GM18519 (cell line): ENCODE data around the gene RAB31.
"Not testable (repeated sequence)": the region's sequence is repeated elsewhere in the genome, so short reads cannot be mapped to it uniquely, and the experiment has no call there.

Experiments
- ATAC-seq: cut with Tn5 transposase; IDR thresholded peaks from one replicate; pipeline ENCODE4 v1.9.1; 2021; ENCODE audit warnings: mild to moderate bottlenecking, moderate library complexity; ENCODE audit not compliant: unreplicated experiment, low FRiP score

The RAB31 gene

GRCh38 chr18:9708057-9708433 is at the start of gene RAB31:
TSS of gene RAB31 (plus strand) at chr18:9708301. CDS start at chr18:9708406, 105 bp downstream.
- no peak for ATAC-seq

DNA sequence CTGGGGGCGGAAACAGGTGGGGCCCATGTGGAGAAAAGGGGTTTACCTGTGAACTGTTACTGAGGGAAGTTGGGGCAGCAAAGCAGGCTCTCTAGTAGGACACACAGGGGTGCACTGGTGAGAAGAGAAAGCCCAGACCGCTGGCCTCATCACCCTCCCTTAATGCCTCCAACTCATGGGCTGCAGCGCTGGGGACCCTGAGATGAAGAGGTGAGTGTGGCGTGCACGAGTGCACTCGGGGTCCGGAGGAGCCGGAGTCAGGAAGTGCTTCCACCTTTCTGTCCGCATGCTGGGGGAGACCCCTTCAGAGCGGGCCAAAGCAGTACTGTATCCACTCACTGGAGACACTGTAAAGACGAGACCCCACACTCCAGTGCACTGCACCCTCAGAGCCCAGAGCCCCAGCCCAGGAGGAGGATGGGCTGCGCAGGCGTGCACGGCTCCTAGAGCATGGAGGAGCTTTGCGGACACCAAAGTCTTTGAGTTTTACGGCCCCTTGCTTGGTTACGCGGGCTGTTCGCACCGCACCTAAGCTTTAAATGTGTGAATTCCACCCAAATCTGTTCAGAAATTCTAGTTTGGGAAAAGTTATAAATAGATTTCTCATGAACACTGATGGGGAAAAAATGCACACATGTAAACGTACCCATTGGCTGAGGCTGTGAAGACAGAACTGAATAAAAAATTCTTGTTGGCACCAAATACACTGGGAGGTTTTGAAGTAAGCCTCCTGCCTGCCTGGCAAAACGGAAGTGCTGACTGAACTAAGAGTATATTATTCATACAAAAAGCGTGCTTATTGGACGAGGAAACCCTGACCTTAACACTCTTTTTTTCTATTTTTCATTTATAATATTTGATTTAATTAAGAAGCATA is 48.4 kb upstream of the RAB31 start:
- ATAC-seq: no peak

- ATAC-seq: no peak
These were observed 46.5 kb upstream of the RAB31 start for GRCh38 chr18:9661564-9661963.

DNA sequence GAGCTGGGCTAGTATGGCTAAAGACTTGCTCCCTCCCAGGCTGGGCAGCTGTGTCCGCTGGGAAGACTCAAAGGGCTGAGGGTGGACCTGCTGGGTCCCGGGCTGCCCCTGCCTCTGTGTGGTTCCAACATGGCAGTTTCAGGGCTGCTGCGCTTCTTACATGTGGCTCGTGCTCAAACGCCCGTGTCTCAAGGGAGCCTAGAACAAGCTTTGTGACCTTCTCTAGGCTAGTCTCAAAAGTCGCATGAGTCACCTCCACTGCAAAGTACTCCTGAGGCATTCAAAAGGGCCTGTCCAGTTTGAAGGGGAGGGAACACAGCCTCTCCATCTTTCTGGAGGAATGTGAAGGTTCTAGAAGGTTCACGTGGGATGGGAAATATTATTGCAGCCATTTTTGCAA is 44.7 kb upstream of the RAB31 start:
- no peak for ATAC-seq

GRCh38 chr18:9665314-9665713 is 42.8 kb upstream of the RAB31 start:
- no peak for ATAC-seq

GRCh38 chr18:9666548-9666947 is 41.6 kb upstream of the RAB31 start:
- no peak for ATAC-seq

DNA sequence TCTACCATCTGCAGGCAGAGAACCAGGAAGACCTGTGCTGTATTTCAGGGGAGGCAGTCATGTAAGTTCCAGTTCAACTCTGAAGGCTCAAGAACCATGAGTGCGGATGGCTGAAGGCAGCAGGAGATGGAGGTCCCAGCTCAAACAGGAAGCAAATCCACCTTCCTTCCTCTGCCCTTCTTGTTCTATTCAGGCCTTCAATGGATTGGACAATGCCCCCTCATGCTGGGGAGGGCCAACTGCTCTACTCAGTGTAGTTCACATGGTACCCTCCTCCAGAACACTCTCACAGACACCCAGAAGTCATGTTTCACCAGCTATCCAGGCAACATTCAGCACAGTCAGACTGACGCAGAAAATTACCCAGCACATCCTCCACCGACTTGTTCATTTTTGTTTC is 39.1 kb upstream of the RAB31 start:
- ATAC-seq: no peak

DNA sequence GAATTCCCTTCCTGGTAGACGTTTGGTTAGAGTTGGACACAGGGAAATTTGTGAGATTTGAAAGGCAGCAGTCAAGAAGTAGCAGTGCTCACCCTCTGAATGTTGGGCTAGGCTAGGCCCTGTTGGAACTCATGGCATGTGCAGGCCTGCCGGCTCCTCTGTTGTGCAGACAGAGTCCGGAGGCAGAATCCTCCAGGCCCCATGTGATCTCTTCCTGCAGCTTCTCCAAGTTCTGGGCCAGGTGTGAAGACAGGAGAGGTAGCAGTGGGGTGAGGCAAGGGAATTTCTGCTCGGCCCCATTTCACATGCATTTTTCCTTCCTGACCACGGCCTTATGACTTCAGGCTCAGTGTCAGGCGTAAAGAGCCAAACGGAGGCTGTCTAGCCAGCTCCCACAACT is 36.9 kb upstream of the RAB31 start:
- ATAC-seq: no peak

DNA sequence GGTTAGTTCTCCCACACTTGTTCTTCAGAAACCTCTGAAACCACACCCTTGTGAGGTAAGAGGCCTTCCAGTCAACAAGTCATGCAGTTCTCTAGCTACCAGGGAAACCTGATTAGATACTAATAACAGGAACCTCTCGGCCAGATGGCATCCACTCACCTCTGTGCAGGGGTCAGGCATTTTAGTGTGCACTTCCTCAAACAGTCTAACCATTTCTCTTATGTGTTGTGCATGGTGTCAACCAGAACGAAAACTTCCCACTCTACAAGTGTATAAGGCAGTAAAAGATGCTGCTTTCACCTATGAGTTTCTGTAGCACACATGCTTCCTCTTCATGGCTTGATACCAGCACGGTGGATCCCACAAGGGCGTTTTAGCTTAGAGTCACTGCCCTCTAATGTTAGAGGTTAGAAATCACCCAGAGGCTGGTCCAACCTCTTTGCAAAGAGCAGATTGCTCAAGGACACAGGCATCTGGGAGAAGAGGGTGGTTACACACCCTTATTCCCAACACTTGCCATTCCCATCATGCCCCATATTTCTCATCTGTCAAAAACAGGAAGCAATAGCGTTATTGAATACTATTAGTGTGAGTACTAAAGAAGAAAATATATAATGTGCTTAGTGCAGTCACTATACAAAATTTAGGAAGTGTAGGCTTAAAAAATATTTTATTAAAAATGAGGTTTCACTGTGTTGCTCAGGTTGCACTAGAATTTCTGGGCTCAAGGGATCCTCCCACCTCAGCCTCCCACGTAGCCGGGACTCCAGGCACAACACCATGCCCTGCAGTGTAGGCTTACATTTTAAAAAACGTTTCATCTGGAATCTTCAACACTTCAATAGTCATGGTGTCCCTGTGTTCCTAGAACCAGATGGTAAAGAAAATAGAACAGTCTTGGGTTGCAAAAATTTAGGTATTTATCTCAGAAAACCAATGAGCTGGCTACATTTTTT is 34.5 kb upstream of the RAB31 start:
- peak; percentile 99 for ATAC-seq

GRCh38 chr18:9678216-9678615 is 29.9 kb upstream of the RAB31 start:
- not testable (repeated sequence) for ATAC-seq

- ATAC-seq: no peak
These were observed 29.0 kb upstream of the RAB31 start for GRCh38 chr18:9679125-9679524.

- ATAC-seq: no peak
These were observed 26.9 kb upstream of the RAB31 start for GRCh38 chr18:9681217-9681616.

DNA sequence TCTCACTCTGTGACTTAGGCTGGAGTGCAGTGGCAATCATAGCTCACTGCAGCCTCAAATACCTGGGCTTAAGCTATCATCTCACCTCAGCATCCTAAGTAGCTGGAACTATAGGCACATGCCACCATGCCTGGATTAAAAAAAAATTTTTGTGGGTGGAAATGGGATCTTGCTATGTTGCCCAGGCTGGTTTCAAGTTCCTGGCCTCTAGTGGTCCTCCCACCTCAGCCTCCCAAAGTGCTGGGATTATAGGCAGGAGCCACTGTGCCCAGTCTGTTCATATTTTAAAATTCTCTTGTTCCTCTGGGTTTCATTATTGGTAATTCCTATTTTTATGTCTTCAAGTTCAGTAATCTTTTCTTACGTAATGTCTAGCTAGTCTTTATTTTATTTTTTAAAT is 25.5 kb upstream of the RAB31 start:
- ATAC-seq: no peak

- no peak for ATAC-seq
These were observed 24.4 kb upstream of the RAB31 start for GRCh38 chr18:9683418-9684396.

DNA sequence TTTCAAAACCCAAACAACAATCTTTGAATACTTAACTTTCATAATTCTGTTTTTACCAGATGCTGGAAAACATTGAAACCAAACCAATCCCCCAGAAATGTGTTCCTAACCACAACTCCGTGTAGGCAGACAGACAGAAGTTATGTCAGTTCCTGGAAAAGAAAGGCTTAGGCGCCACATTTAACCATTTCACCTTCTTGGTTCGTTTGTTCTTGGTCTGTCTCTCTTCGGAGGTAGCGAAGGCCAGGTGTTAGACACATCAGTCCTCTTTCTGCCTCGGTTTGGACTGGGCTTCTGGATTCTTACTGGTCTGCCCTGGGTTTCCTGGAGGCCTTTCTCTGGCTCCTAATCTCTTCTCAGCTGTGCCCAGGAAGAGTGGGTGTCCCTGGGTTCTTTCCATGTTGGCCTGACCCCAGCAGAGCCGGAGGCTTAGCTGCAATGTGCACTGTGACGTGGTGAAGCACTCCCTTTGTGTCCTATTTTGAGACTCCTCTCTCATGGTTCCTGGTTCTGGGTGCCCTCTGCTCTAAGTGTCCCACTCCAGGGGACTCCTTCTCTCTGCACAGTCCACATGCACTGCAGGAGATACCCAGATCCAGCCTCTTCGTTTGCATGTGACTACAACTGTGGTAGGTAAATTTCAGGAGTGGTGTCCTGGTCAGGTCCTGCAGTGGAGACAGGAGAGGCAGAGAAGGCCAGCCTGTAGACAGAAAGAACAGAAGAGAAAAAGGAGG is 23.1 kb upstream of the RAB31 start:
- ATAC-seq: no peak

DNA sequence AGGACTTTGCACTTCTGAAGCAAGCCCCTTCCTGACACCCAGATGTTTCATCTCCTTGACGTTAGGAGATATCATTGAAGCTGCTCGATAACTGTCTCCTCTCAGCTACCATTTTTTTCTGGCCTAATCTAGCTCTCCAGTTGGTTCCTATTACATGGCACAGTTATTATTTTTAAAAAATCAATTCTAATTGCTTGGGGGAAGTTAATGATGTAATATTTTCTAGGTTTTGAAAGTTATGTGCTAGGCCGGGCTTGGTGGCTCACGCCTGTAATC is 22.5 kb upstream of the RAB31 start:
- ATAC-seq: no peak

DNA sequence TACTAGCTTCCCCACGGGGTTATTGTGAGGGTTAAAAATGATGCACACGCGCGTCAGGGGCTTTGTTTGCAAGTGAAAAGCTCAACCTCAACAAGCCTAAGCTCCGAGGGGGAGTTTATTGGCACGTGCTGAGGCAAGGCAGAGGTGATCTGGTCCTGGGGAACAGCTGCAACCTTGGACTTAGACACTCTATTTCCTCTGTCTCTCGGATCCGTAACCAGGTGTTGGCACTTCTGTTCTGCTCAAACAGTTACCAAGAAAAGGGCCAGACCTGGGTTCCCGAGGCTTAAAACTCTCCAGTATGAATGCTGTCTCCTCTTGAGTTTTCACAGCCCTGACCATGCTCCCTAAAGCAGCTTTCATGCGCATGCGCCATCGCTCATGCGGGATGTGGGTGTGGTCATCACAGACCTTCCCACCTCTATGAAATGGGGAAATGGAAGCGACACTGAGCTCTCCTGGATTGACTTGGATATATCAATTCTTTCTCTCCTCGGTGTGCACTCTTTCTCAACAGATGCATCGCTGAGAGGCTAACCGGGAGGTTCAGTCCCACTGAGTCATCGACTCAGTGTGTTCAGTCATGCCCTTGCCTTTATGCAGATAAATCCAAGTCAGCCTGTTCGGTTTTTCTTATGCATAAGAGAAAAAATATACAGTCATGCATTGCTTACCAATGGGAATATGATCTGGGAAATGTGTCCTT is 19.9 kb upstream of the RAB31 start:
- ATAC-seq: no peak

GRCh38 chr18:9689253-9689652 is 18.8 kb upstream of the RAB31 start:
- ATAC-seq: no peak
